Raji (cell line): ENCODE measurements around the gene ATP7B.

ENCODE experiments used
- POLR2A ChIP-seq: IDR thresholded peaks from 2 replicates; pipeline ENCODE4 v1.6.1; 2011; ENCODE audit warnings: low read depth, low read length, control low read depth; ENCODE audit not compliant: insufficient read depth

The ATP7B gene

DNA sequence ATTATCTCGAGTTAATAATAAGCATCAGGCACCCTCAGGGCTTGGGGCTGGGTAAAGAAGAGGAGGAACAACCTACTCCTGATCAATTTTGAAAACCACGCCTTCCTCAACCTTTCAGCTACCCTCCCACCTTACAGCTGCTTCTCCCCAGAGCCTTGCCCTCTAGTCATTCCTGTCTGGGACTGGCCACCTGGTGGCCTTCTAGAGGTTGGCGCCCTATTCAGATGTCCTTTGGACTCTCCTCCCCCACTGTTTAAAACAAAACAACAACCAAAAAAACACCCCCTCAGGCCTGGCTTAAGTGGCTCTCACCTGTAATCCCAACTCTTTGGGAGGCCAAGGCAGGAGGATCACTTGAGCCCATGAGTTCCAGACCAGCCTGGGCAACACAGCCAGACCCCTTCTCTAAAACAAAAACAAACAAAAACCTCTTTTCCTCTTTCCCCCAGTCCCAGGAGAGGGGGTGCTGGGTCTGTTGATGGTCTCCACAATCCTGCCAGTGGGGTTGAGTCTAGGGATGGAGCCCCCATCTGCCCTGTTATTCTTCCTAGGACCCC is 87.2 kb downstream of the ATP7B start:
- TF ChIP-seq POLR2A: no peak

DNA sequence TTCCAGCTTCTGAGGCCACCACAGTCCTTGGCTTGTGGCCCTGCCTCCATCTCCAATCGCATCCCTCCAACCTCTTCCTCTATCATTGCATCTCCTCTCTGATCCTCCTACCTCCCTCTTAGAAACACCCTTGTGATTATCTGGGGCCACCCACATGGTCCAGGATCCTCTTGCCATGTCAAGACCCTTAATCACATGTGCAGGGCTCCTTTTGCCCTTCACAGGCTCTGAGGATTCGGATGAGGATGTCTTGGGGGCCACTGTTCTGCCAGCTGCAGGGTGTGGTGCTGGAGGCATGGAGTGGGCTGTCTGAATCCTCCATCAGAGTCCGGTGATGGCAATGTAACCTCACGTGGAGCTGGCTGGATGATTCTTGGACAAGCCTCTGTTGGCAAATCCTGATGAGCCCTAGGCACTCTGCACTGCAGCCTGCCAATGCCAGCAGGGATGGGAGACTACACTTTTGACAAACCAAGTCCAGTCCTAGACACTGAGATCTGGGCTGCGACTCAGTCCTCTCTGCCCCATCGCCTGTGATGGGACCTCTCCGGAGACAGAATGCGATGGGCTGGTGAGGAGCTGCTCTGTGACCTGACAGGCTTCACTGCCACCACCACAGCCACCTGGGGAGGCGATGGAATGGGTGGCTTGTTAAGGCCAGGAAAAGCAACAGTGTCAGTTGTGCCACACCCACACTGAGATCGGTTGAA is 88.3 kb downstream of the ATP7B start:
- TF ChIP-seq POLR2A: no peak

DNA sequence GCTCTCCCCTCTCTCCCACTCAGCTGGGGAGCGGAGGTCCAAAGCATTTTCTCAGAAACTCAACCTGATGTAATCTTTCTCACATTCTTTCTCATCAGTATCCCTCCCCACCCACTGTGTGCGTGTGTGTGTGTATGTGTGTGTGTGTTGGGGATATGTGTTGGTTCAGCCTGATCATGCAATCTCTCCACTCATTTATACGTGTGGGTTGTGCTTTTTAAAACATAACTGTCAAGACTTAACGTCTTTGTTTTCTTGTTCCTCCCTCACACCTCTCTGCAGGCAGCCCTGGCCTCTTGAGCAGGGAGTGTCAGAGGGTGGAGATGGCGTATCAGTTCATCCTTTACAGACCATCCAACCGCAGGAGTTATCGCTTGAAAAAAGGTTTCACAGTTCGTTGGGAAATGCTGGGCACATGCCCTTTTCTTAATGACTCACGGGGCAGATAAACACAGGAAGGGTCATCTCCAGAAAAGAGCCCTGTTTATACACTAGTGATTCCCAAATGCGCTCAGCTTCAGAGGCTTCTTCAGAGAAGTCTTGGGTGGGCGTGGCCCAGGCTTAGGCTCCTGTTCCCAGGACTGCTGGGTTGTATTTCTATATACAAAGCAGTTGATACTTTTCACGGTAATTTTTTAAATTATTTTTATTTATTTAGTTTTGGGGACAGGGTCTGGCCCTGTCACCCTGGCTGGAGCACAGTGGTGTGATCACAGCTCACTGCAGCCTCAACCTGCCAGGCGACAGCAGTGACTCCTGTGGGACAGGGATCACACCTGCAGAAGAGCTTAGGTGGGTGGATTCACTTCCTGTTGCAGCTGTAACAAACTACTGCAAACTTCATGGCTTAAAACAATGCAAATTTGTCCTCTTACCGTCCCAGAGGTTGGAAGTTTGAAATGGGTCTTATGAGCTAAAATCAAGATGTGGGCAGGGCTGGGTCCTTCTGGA is 89.2 kb downstream of the ATP7B start:
- no peak for TF ChIP-seq POLR2A

DNA sequence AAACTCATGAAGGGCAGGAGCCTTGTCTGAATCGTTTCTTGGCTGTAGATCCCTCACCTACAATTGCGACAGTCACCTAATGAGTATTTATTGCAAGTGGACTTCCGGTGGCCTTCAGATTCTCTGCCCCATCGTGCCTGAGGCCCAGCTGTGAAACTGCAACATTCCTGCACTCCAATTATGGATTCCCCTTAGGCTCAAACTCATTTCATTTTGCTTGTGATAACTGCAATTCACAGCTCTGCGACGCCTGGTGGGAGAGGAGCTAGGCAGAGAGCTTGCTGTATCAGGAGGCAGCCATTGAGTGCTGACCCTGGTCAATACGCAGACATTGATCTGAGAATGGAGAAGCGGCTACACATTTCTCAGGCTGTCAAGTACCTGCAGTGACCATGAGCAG is 90.5 kb downstream of the ATP7B start:
- no peak for TF ChIP-seq POLR2A

DNA sequence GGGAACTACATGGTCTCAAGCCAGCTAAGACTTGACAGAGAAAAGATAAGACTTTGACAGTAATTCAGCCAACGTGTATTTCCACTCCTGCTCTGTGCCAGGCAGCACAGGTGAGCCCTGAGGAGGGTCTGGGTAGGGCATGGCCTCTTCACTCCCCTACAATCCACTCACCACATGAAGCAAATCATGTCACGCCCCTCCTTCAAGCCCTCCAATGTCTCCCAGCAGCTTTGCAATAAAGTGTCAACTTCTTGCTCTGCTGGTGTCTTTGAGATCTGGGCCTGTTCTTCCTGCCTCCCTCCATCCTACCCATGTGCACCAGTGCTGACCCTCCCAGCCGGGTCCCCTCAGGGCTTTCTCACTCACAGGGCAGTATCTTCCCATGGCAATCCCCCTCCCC is 91.0 kb downstream of the ATP7B start:
- TF ChIP-seq POLR2A: no peak

DNA sequence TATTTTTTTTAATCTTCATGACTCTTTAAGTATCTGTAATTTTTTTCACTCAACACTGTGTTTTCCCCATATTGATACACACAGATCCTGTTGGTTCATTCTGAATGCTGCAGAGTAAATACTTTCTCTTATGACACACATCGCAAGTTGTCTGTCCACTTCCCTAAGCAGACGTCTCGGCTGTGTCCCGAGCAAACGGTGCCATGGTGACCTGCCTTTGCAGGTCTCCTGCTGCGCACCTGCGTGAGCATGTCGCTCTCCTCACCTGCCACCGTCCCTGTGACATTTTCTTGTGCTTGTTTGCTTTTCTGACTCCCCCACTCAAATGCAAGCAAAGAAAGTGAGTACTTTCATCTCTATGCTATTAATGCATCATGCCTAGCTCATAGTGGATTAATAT is 91.7 kb downstream of the ATP7B start:
- TF ChIP-seq POLR2A: no peak

DNA sequence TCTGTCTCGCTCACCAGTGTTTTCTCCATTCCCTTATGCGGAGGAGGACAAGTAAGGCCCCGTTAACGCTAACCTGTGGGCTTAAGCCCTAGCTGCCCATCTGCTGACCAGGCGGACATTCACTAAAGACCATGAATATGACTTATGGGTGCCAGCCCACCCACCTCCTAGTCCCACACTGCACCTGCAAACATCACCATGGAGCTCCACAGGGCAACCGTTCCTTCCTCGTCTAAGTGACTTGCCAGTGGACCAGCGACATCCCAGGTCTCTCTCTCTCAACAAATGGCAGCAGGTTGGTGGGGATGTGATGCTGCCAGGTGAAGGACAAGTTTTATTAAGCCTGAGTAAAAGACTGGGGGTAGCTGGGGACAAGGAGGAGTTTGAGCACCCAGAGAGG is 94.3 kb downstream of the ATP7B start:
- TF ChIP-seq POLR2A: no peak

DNA sequence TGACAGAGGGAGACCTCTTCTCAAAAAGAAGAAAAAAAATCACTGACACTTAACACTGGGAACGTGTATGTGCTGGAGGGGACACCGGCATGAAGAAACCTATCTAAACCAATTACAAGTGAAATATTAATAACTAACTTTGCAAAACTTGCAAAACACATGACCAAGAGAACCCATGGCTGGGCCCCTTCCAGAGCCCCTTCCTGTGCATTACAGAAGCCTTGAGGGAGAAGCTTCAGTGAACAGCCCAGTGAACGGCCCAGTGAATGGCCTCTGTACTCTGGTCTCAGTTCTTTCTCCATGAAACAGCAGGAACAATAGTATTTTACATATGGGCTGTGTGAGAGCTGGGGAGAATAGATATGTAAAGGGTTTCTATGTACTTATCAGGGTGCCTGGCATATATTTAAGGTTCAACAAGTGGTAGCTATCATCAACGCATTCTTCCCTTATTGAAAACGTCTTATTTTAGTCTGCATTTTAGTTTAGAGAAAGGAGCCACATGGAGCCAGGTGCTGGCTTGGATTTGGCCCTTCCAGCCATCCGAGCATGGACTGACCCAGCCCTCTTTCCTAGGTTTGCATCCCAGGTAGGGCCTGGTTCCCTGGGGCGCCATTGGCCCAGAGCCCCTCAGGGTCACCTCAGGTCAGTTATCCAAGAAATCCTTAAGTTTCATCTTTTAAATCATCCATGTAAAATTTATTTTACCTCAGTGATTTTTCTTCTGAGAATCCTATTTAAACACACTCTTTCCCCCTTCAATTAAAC is 95.0 kb downstream of the ATP7B start:
- no peak for TF ChIP-seq POLR2A

DNA sequence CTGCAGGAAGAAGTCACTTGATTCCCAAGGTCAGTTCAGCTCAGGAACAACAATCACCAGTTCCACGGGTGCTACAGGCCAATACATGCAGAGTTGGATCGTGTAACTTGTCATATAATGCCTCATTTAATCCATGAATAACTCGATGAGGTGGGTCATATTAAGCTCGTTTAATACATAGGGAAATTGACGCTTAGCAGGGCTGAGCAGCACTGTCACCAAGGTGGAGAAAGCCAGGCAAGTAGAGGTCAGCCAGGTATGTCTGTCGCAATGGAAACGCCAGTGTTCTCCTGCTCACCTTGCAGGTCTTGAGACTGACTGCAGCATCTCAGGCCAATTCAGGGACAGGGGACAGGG is 97.1 kb downstream of the ATP7B start:
- TF ChIP-seq POLR2A: no peak

DNA sequence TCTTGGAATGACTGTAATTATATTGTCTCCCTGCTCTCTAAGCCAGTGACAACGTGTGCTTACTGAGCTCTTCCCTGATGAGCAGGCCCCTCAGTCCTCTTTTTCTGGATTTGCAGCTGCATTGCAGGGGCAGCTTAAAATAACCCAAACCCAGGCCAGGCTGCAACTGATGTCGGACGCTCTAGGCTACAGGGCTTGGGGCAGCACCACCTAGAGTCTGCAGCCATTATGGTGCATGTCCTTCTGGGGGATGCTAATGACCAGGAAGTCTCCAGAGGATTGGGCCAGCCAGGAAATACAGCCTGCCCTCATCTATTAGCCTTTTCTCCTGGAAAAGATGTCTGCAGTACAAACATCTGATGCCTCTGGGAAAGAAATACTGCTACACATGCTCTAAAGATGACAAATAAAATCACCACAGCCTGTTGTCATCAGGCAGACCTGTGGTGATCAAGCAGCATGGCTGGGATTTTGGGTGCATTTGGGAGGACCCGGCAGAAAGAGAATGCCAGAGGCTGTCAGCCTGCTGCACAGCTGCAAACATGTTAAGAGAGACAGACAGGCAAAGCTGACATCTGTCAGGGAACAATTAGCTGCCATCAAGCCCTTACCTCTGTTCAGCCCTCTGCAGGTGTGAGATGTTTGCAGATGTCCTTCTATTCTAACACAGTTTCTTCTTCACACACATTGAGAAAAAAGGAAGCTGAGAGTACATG is 97.7 kb downstream of the ATP7B start:
- no peak for TF ChIP-seq POLR2A

DNA sequence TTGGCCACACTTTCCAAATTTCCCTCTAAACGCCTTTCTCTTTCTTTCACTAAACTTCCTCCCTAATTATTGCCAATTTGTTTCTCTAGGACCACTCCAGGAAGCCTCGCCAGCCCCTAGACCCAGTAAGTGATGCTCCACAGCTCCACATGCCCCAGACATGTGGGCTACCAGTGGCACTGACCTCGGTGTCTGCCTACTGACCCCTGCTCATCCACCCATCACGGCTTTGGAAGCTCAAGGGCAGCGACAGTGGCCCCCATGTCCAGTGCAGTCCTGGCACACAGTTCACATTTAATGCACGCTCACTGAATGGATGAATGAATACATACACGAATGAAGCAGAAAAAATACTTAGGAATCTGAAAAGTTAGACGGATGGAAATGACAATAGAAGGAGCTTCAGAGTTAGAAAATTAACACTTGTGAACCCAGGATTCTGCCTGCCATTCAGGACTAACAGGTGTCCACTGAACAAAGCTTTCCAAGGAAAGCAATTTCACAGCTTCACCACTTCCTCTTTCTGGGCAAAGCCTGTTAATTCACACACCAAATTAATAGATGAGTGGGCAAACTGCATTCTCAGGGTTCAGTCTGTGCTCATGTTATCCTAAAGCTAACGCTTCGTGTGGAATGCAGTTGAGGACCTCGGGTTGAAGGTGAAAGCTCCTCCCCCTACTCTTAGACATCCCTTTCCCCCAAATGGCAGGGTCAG is 98.6 kb downstream of the ATP7B start:
- TF ChIP-seq POLR2A: no peak

DNA sequence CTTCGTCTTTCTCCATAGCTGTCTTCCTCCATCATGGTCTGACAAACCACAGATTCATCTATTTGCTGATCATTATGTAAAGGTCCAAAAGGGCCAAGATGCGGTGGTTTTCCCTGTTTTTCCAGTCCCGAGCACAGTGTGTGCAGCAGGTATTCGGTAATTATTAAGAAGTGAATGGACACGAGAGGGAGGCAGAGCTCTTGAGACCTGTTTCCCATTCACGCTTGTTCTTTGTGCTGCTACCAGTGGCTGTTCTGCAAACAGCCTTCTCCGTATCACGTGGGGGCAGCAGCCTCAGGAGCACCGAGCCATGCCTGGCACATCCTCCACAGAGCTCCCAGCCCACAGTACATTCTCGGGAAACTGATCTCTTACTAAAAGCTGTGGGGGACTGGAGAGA is 99.2 kb downstream of the ATP7B start:
- no peak for TF ChIP-seq POLR2A

DNA sequence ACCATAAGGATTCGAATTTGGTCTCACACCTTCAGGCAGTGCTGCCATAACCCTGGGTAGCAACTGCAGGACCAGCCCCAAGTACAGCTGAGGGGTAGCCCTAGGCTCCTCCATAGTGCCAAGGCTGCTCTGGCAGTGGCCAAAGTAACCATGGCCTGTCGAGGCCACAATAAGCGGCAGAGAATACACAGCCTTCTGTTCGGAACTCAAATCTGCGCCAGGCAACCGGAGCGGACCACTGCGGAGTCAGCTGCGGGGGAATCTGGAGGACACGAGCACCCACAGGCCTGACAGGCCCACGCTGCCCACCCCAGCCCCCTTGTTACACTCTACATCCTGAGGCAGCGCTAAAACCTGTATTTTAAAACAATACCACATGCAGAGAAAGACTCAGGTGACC is 100.7 kb downstream of the ATP7B start:
- TF ChIP-seq POLR2A: no peak
